Mesothelial cell of epicardium (in vitro differentiated cells): ENCODE results near the gene ETV1. TPM values are rescaled to one million over a fixed set of nuclear protein-coding genes. Genes with fewer than 3 reads are reported as not detected.

Source experiments
- DNase-seq, 2 experiments: peaks; one replicate each; pipeline ENCODE4 v3.0.0; 2021; ENCODE audit warnings: low spot score in 2 of 2; ENCODE audit not compliant: unreplicated experiment in 2 of 2
- H3K27ac Mint-ChIP-seq: 2 replicates; pipeline ENCODE4 v1.8.0; 2021; ENCODE audit warnings: mixed read lengths
- H3K27me3 Mint-ChIP-seq: 2 replicates; pipeline ENCODE4 v1.8.0; 2021; ENCODE audit warnings: low read depth, mixed read lengths
- H3K36me3 Mint-ChIP-seq: 2 replicates; pipeline ENCODE4 v1.8.0; 2021; ENCODE audit warnings: mixed read lengths
- H3K4me1 Mint-ChIP-seq: 2 replicates; pipeline ENCODE4 v1.8.0; 2021; ENCODE audit warnings: mixed read lengths
- H3K4me3 Mint-ChIP-seq: 2 replicates; pipeline ENCODE4 v1.8.0; 2021; ENCODE audit warnings: mild to moderate bottlenecking, moderate library complexity, mixed read lengths
- H3K9me3 Mint-ChIP-seq: 2 replicates; pipeline ENCODE4 v1.8.0; 2021; ENCODE audit warnings: mixed read lengths
- CTCF ChIP-seq: fragments of 200-600 bp; sonication (generic); IDR thresholded peaks from one replicate; pipeline ENCODE4 v1.5.0; 2021; ENCODE audit warnings: antibody characterized with exemption; ENCODE audit not compliant: unreplicated experiment
- total RNA-seq: library from RNA; stranded (reverse); gene quantifications from 3 replicates; pipeline ENCODE4 v1.2.1, GENCODE V29; 2021

Gene ETV1
- total RNA-seq, 1 donor from 2014 or later = 23.0 TPM

- H3K27me3 Mint-ChIP-seq = no peaks in the 10 kb centered on the region
- no peaks in the 10 kb centered on the region for H3K9me3 Mint-ChIP-seq
- no peak overlapping the region for H3K4me3 Mint-ChIP-seq
- no peak overlapping the region for H3K27ac Mint-ChIP-seq
- peaks cover 1% of the 10 kb centered on the region for H3K4me1 Mint-ChIP-seq
- H3K36me3 Mint-ChIP-seq = no peaks in the 10 kb centered on the region
- no peak for TF ChIP-seq CTCF
- DNase-seq = no peak
Observed at GRCh38 chr7:13955494-13955893, 34.0 kb downstream of the ETV1 start.

DNA sequence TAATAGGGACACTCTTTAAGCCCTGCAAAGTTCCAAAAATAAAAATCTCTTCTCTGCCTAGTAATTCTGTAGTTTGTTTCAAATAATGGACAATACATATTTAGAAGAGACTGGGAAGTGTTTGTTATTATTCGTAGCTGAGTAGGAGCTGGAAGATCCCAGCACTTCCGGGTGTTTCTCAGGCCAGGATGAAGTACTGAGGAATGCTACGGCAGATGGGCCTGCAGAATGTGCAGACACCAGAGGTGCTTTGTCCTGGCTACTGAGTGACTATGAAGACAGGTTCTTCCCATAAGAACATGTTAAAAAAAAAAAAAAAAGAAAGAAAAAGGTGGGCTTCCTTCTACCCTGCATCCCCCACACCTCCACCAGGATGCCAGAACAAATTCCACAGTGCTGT, 36.1 kb downstream of the ETV1 start:
- H3K27me3 Mint-ChIP-seq = no peaks in the 10 kb centered on the region
- no peak overlapping the region for H3K4me3 Mint-ChIP-seq
- no peak for TF ChIP-seq CTCF
- no peaks in the 10 kb centered on the region for H3K36me3 Mint-ChIP-seq
- no peak overlapping the region for H3K27ac Mint-ChIP-seq
- DNase-seq = no peak
- H3K9me3 Mint-ChIP-seq = no peaks in the 10 kb centered on the region
- H3K4me1 Mint-ChIP-seq = peaks cover 21% of the 10 kb centered on the region

GRCh38 chr7:13952921-13953320, 36.5 kb downstream of the ETV1 start:
- no peaks in the 10 kb centered on the region for H3K36me3 Mint-ChIP-seq
- TF ChIP-seq CTCF = no peak
- H3K9me3 Mint-ChIP-seq = no peaks in the 10 kb centered on the region
- H3K4me1 Mint-ChIP-seq = peaks cover 25% of the 10 kb centered on the region
- H3K27me3 Mint-ChIP-seq = no peaks in the 10 kb centered on the region
- no peak overlapping the region for H3K4me3 Mint-ChIP-seq
- no peak for DNase-seq
- H3K27ac Mint-ChIP-seq = no peak overlapping the region

DNA sequence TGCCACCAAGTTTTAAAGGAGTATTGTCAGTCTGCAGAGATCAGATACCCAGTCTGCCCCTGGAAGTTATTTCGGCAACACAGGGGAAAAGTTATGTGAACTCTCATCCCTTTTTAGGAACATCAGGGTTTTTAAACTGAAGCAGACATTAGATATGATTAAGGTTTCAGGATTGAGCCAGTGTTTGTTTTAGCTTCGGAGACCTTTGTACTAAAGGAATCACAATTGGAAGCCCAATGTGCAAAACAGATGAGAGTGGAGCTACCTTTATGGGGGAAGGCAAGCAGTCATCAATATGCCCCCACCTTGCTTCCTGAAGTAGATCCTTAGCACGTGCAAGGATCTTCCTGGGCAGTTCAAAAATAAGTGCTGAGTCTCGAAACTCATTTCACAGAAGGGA, 39.5 kb downstream of the ETV1 start:
- no peak for TF ChIP-seq CTCF
- H3K4me3 Mint-ChIP-seq = no peak overlapping the region
- no peak for DNase-seq
- peaks cover 50% of the 10 kb centered on the region for H3K4me1 Mint-ChIP-seq
- H3K9me3 Mint-ChIP-seq = peaks cover 2% of the 10 kb centered on the region
- H3K27ac Mint-ChIP-seq = no peak overlapping the region
- no peaks in the 10 kb centered on the region for H3K36me3 Mint-ChIP-seq
- H3K27me3 Mint-ChIP-seq = no peaks in the 10 kb centered on the region

- H3K27ac Mint-ChIP-seq = no peak overlapping the region
- H3K9me3 Mint-ChIP-seq = peaks cover 2% of the 10 kb centered on the region
- peaks cover 53% of the 10 kb centered on the region for H3K4me1 Mint-ChIP-seq
- no peak overlapping the region for H3K4me3 Mint-ChIP-seq
- no peak for DNase-seq
- H3K36me3 Mint-ChIP-seq = no peaks in the 10 kb centered on the region
- no peak for TF ChIP-seq CTCF
- H3K27me3 Mint-ChIP-seq = no peaks in the 10 kb centered on the region
Observed at GRCh38 chr7:13949445-13949844, 40.0 kb downstream of the ETV1 start.
